GM19099 (cell line): ENCODE measurements around the gene GRHL3.

ENCODE experiments used
- POLR2A ChIP-seq: IDR thresholded peaks from 3 replicates; pipeline ENCODE4 v1.6.1; 2011; ENCODE audit warnings: low read depth; ENCODE audit not compliant: insufficient read length; ENCODE audit errors: extremely low read depth

Gene GRHL3

GRCh38 chr1:24343412-24344089 is 24.4 kb downstream of the GRHL3 start:
- TF ChIP-seq POLR2A: no peak

- no peak for TF ChIP-seq POLR2A
Observed at GRCh38 chr1:24344090-24344742, 25.1 kb downstream of the GRHL3 start.

- TF ChIP-seq POLR2A: no peak
Observed at GRCh38 chr1:24345334-24345733, 26.2 kb downstream of the GRHL3 start.

GRCh38 chr1:24347159-24347934 is 28.2 kb downstream of the GRHL3 start:
- TF ChIP-seq POLR2A: no peak

- TF ChIP-seq POLR2A: no peak
Observed at GRCh38 chr1:24348196-24348595, 29.0 kb downstream of the GRHL3 start.

- TF ChIP-seq POLR2A: no peak
Observed at GRCh38 chr1:24349891-24350290, 30.7 kb downstream of the GRHL3 start.

- TF ChIP-seq POLR2A: no peak
Observed at GRCh38 chr1:24351247-24351646, 32.1 kb downstream of the GRHL3 start.

- no peak for TF ChIP-seq POLR2A
Observed at GRCh38 chr1:24351918-24352627, 32.9 kb downstream of the GRHL3 start.

GRCh38 chr1:24353292-24353891 is 34.2 kb downstream of the GRHL3 start:
- TF ChIP-seq POLR2A: no peak

- no peak for TF ChIP-seq POLR2A
Observed at GRCh38 chr1:24355466-24355865, 36.3 kb downstream of the GRHL3 start.

- TF ChIP-seq POLR2A: no peak
Observed at GRCh38 chr1:24357038-24357437, 37.9 kb downstream of the GRHL3 start.

- no peak for TF ChIP-seq POLR2A
Observed at GRCh38 chr1:24360681-24361080, 41.5 kb downstream of the GRHL3 start.

- TF ChIP-seq POLR2A: no peak
Observed at GRCh38 chr1:24361811-24362210, 42.7 kb downstream of the GRHL3 start.

GRCh38 chr1:24362396-24362795 is 43.2 kb downstream of the GRHL3 start:
- TF ChIP-seq POLR2A: no peak
